Non-pigmented ciliary epithelial cell (primary cell): ENCODE data around the gene PPP6R1.

Source experiments
- DNase-seq: peaks from one replicate; pipeline ENCODE4 v3.0.0-alpha.2; 2010; ENCODE audit warnings: low read depth

PPP6R1 gene

GRCh38 chr19:55244004-55244680 lies 14.7 kb downstream of the PPP6R1 start:
- DNase-seq = no peak

- DNase-seq = no peak
Observed at GRCh38 chr19:55242517-55242916, 16.3 kb downstream of the PPP6R1 start.

- DNase-seq = no peak
Observed at GRCh38 chr19:55241935-55242464, 16.8 kb downstream of the PPP6R1 start.

GRCh38 chr19:55241143-55241934 lies 17.5 kb downstream of the PPP6R1 start:
- no peak for DNase-seq

GRCh38 chr19:55240713-55241020 lies 18.1 kb downstream of the PPP6R1 start:
- no peak for DNase-seq

- no peak for DNase-seq
Observed at GRCh38 chr19:55239004-55239403, 19.8 kb downstream of the PPP6R1 start.

- DNase-seq = no peak
Observed at GRCh38 chr19:55238030-55238429, 20.8 kb downstream of the PPP6R1 start.

GRCh38 chr19:55232986-55233385 lies 25.8 kb downstream of the PPP6R1 start:
- no peak for DNase-seq

- no peak for DNase-seq
Observed at GRCh38 chr19:55232286-55232602, 26.6 kb downstream of the PPP6R1 start.

- DNase-seq = no peak
Observed at GRCh38 chr19:55231391-55232285, 27.2 kb downstream of the PPP6R1 start.

- no peak for DNase-seq
Observed at GRCh38 chr19:55230780-55231179, 28.0 kb downstream of the PPP6R1 start.

- no peak for DNase-seq
Observed at GRCh38 chr19:55230329-55230728, 28.5 kb downstream of the PPP6R1 start.

- DNase-seq = no peak
Observed at GRCh38 chr19:55229789-55230182, 29.0 kb downstream of the PPP6R1 start.

GRCh38 chr19:55229145-55229788 lies 29.6 kb downstream of the PPP6R1 start:
- no peak for DNase-seq

- DNase-seq = no peak
Observed at GRCh38 chr19:55228403-55229031, 30.3 kb downstream of the PPP6R1 start, which contains the start of gene TMEM86B. Gene TMEM86B, minus strand, starts transcription at chr19:55228763. Its CDS starts 22 bp downstream, at chr19:55228741.

- no peak for DNase-seq
Observed at GRCh38 chr19:55228015-55228391, 30.8 kb downstream of the PPP6R1 start.

GRCh38 chr19:55227241-55228014 lies 31.4 kb downstream of the PPP6R1 start:
- no peak for DNase-seq

- DNase-seq = no peak
Observed at GRCh38 chr19:55226788-55227187, 32.0 kb downstream of the PPP6R1 start.

GRCh38 chr19:55226273-55226672 lies 32.5 kb downstream of the PPP6R1 start:
- DNase-seq = no peak

- DNase-seq = no peak
Observed at GRCh38 chr19:55225415-55225958, 33.3 kb downstream of the PPP6R1 start.
